ENCODE results near the gene C1QA. TPM values are rescaled to one million over a fixed set of nuclear protein-coding genes. Genes with fewer than 3 reads are reported as not detected.

The C1QA gene
- total RNA-seq, 1 donor from 2014 or later: not detected

DNA sequence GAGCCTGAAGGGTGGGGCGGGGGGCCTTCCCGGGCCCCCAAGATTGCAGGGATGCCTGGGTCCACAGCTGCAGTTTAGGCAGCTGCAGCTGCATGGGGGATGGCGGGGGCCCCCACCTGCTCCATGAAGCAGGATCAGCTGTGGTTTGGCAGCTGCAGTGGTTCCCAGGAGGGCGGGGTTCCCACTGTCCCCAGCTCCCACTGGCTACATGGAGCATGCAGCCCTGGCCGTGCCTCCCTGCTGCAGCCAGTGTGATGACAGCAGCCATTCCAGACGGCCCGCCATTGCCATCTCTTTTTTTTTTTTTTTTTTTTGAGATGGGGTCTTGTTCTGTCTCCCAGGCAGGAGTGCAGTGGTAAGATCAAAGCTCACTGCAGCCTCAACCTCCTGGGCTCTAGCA is 992 bp upstream of the C1QA start:
- Mint-ChIP-seq H3K27ac (ENCODE audit: unreplicated experiment) (no peak overlapping the region), H3K36me3 (ENCODE audit: low read depth) (no peaks in the 10 kb centered on the region)

DNA sequence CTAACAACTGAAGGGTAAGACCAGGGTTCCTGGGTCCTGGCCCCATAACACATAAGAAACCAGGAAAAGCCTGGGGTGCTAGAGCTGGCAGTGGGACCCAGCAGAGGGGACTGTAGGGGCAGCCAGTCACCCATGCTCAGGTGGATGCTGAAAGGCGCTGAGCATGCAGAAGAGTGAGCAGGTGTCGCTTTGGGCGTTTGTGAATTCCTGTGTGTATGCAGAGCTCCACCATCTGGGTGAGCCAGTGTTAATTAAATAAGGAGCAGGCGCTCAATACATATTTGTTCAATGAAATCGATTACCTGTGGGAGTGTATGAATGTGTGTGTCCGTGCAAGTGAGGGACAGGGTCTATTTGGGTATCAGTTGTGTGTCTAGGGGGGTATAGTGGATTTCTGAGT is 499 bp downstream of the C1QA start:
- Mint-ChIP-seq H3K4me3 (no peak overlapping the region), H3K4me1 (peaks cover under 1% of the 10 kb centered on the region), H3K36me3 (ENCODE audit: low read depth) (no peaks in the 10 kb centered on the region), H3K27me3 (ENCODE audit: low read depth) (peaks cover 19% of the 10 kb centered on the region), H3K9me3 (no peaks in the 10 kb centered on the region), H3K27ac (ENCODE audit: unreplicated experiment) (no peak overlapping the region)
- TF ChIP-seq, protein P1, sequence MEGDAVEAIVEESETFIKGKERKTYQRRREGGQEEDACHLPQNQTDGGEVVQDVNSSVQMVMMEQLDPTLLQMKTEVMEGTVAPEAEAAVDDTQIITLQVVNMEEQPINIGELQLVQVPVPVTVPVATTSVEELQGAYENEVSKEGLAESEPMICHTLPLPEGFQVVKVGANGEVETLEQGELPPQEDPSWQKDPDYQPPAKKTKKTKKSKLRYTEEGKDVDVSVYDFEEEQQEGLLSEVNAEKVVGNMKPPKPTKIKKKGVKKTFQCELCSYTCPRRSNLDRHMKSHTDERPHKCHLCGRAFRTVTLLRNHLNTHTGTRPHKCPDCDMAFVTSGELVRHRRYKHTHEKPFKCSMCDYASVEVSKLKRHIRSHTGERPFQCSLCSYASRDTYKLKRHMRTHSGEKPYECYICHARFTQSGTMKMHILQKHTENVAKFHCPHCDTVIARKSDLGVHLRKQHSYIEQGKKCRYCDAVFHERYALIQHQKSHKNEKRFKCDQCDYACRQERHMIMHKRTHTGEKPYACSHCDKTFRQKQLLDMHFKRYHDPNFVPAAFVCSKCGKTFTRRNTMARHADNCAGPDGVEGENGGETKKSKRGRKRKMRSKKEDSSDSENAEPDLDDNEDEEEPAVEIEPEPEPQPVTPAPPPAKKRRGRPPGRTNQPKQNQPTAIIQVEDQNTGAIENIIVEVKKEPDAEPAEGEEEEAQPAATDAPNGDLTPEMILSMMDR (conservative IDR thresholded peaks at IDR 0.05): no peak
- no peak for DNase-seq (ENCODE audit: low read depth, low spot score)

More for the DNA sequence above, 992 bp upstream of the C1QA start:
- Mint-ChIP-seq H3K9me3 (no peaks in the 10 kb centered on the region), H3K27me3 (ENCODE audit: low read depth) (peaks cover 14% of the 10 kb centered on the region), H3K4me1 (peaks cover 11% of the 10 kb centered on the region), H3K4me3 (no peak overlapping the region)
- TF ChIP-seq, protein P1 (conservative IDR thresholded peaks at IDR 0.05): no peak
- no peak for DNase-seq (ENCODE audit: low read depth, low spot score)

- Mint-ChIP-seq H3K27ac (ENCODE audit: unreplicated experiment) (no peak overlapping the region), H3K27me3 (ENCODE audit: low read depth) (peaks cover 15% of the 10 kb centered on the region), H3K9me3 (no peaks in the 10 kb centered on the region), H3K4me1 (no peaks in the 10 kb centered on the region), H3K4me3 (no peak overlapping the region), H3K36me3 (ENCODE audit: low read depth) (no peaks in the 10 kb centered on the region)
- TF ChIP-seq, protein P1 (conservative IDR thresholded peaks at IDR 0.05): no peak
- no peak for DNase-seq (ENCODE audit: low read depth, low spot score)
Observed at GRCh38 chr1:22637907-22638445, 1.5 kb downstream of the C1QA start.

DNA sequence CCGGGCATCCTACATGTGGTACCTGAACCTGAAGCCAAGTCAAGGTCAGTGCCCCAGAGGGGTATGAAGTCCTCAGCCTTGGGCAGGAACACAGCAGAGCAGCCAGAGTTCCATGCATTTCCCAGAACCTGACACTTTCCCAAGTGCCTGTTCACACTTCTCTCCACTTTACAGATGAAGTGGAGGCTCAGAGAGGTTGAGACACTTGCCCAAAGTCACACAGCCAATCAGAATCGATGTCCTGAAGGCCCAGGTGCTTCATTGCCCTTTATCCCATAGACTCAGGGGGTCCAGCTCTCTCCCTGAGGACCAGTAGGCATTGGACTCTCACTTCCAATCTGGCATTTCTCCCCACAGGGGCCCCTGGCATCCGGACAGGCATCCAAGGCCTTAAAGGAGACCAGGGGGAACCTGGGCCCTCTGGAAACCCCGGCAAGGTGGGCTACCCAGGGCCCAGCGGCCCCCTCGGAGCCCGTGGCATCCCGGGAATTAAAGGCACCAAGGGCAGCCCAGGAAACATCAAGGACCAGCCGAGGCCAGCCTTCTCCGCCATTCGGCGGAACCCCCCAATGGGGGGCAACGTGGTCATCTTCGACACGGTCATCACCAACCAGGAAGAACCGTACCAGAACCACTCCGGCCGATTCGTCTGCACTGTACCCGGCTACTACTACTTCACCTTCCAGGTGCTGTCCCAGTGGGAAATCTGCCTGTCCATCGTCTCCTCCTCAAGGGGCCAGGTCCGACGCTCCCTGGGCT is 2.2 kb downstream of the C1QA start:
- Mint-ChIP-seq H3K27ac (ENCODE audit: unreplicated experiment) (no peak overlapping the region), H3K4me3 (no peak overlapping the region), H3K36me3 (ENCODE audit: low read depth) (no peaks in the 10 kb centered on the region), H3K9me3 (no peaks in the 10 kb centered on the region), H3K4me1 (no peaks in the 10 kb centered on the region), H3K27me3 (ENCODE audit: low read depth) (peaks cover 13% of the 10 kb centered on the region)
- TF ChIP-seq, protein P1 (conservative IDR thresholded peaks at IDR 0.05): no peak
- no peak for DNase-seq (ENCODE audit: low read depth, low spot score)

DNA sequence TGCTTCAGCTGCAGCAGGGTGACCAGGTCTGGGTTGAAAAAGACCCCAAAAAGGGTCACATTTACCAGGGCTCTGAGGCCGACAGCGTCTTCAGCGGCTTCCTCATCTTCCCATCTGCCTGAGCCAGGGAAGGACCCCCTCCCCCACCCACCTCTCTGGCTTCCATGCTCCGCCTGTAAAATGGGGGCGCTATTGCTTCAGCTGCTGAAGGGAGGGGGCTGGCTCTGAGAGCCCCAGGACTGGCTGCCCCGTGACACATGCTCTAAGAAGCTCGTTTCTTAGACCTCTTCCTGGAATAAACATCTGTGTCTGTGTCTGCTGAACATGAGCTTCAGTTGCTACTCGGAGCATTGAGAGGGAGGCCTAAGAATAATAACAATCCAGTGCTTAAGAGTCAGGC is 2.9 kb downstream of the C1QA start:
- Mint-ChIP-seq H3K27ac (ENCODE audit: unreplicated experiment) (no peak overlapping the region), H3K36me3 (ENCODE audit: low read depth) (no peaks in the 10 kb centered on the region), H3K27me3 (ENCODE audit: low read depth) (peaks cover 11% of the 10 kb centered on the region), H3K9me3 (no peaks in the 10 kb centered on the region), H3K4me1 (no peaks in the 10 kb centered on the region), H3K4me3 (no peak overlapping the region)
- TF ChIP-seq, protein P1 (conservative IDR thresholded peaks at IDR 0.05): no peak
- no peak for DNase-seq (ENCODE audit: low read depth, low spot score)

All from neural crest cell (in vitro differentiated cells).